ENCODE measurements around the gene ELOA. TPM values are rescaled to one million over a fixed set of nuclear protein-coding genes. Genes with fewer than 3 reads are reported as not detected.

ELOA gene
- total RNA-seq, 1 donor from 2014 or later = 28.8 TPM

Other genes with a start within 250 kb of the ELOA start
- gene E2F2, start 212.2 kb upstream of the ELOA start, total RNA-seq = 0.30 TPM
- 126 TPM for gene ID3, start 184.0 kb upstream of the ELOA start, total RNA-seq
- gene RPL11, start 51.7 kb upstream of the ELOA start, total RNA-seq = 521 TPM
- gene PITHD1, start 34.9 kb downstream of the ELOA start, total RNA-seq = 33.7 TPM
- gene LYPLA2, start 47.7 kb downstream of the ELOA start, total RNA-seq = 27.2 TPM
- gene GALE, start 57.3 kb downstream of the ELOA start, total RNA-seq = 11.5 TPM
- 27.9 TPM for gene HMGCL, start 82.0 kb downstream of the ELOA start, total RNA-seq
- gene FUCA1, start 124.8 kb downstream of the ELOA start, total RNA-seq = 13.3 TPM
- gene CNR2, start 169.9 kb downstream of the ELOA start, total RNA-seq = not detected
- 80.0 TPM for gene PNRC2, start 216.4 kb downstream of the ELOA start, total RNA-seq
- gene SRSF10, start 236.9 kb downstream of the ELOA start, total RNA-seq = 63.4 TPM